NOMO-1 treated with dmso at 0.1 percent for 144 hours (cell line): ENCODE results near the gene ORC4.

ENCODE experiments used
- DNase-seq: peaks from one replicate; lab custom pipeline; 2025; ENCODE audit not compliant: unreplicated experiment; lab: John Stamatoyannopoulos, UW

Gene ORC4

DNA sequence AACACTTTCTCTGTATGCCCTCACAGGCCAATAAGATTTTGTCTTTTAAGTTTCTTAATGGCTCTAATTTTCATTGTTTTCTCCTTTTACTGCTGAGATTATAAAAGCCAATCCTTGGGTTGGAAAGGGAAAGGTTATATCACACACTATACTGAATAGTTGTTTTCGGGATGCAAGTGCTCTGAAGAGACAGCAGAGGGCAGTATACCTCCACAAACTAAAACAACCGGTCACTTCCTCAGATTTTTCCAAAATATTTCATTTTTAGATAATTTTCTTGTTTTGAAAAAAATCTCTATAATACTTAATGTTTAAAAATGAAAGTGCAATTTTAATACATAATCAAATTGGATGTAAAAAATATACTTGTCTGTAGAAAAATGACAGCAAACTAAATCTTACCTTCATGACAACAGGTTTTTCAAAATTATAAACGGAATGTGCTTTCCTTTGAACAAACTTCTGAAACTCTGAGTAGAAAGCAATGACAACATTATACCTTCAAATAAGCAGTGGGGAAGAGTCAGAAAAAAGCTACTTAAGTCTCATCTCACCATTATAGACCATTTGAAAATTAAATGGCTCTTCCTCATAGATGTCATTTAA is 82.7 kb downstream of the ORC4 start:
- DNase-seq, result no peak

- DNase-seq, result no peak
Measured at GRCh38 chr2:147934881-147935620, 85.5 kb downstream of the ORC4 start.

GRCh38 chr2:147933931-147934330 is 86.6 kb downstream of the ORC4 start:
- DNase-seq, result no peak

- DNase-seq, result no peak
Measured at GRCh38 chr2:147927053-147927588, 93.4 kb downstream of the ORC4 start.

- DNase-seq, result no peak
Measured at GRCh38 chr2:147925886-147926285, 94.7 kb downstream of the ORC4 start.

DNA sequence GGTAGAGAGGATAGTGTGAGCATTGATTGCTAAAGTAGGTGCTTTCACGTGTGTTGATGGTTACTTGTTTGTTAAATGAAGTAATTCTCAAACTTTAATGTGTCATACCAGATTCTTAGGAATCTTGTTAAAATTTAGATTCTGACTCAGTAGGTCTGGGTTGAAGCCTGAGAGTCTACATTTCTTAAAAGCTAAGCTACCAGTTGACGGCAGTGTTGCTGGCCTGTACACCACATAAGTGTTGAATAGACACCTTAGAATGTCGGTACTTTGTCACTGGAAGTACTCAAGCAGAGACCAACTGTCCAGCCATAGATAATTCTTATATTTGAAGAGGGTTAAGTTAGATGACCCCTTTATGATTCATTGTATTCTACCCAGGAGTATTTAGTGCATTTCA is 95.9 kb downstream of the ORC4 start:
- no peak for DNase-seq

DNA sequence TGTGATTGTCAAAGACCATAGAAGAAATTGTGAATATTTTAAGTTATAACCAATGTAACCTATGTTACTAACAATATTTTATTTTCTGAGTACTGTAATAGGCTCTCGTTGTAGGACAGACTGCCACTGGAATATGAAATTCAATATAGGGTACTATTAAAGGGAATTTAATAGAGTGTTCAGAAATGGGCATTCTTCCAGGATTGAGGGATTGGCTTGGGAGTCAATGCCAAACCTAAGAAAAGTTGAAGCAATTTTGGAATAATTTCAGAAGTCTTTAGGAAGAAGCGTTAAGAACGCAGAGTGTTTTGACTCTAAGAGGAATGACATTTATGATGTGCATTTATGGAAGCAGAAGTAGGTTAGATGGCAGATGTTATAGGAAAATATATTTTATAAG is 96.7 kb downstream of the ORC4 start:
- no peak for DNase-seq

- DNase-seq, result no peak
Measured at GRCh38 chr2:147917161-147917560, 103.4 kb downstream of the ORC4 start.

GRCh38 chr2:147916723-147917122 is 103.8 kb downstream of the ORC4 start:
- no peak for DNase-seq

DNA sequence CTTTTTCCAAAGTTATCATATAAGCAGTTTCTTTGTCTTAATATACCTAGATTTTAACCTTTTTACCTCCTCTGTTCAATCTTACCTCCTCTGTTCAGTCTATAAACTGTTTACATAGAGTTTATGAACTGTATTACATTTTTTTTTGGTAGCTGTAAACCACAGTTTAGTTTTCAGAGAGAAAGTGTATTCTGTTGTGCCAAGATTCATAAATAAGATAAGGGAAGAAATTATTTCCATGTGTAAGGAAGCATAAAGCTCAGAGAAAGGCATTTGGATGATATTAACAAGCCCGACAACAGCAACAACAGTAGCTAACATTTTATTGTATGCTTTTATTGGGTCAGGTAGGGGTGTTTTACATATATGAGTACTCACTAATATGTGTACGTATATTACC is 104.5 kb downstream of the ORC4 start:
- DNase-seq, result no peak

- no peak for DNase-seq
Measured at GRCh38 chr2:147913701-147914480, 106.6 kb downstream of the ORC4 start.

GRCh38 chr2:147910990-147911473 is 109.5 kb downstream of the ORC4 start:
- peak; percentile 7 for DNase-seq

DNA sequence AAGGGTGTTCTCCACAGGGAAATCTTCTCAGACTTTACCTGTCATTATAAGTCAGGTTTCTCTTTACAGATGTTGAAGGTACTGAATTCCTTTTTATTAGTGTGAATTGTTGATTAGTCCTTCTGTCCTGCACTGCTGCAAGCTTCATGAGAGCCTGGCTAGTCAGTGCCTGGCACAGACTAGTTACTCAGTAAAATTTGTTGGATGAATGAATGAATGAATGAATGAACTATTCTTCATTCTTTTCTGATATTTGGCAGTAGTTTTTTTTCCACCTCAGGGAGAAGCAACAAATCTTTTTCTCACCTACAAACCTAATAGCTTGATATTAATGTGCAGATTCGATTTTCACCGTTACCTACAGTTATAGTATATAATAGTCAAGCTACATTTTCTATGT is 111.4 kb downstream of the ORC4 start:
- DNase-seq, result no peak

DNA sequence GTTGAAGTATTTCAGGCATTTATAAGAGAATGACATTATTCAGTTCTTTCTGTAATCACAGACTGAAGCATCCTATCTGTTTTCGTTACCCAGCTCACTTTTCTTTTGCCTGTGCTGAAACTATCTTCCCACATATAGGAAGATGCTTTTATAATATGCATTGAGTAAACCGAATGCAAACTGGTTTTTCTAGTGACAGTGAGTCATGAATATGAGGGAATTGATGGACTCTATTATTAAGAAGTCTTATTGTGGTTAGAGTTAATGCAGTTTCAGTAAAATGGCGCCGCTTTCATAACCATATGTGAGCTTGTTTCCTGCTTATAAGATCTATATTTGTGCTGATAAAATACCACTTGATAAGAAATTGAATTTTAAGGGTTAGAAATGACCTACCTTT is 116.5 kb downstream of the ORC4 start:
- no peak for DNase-seq

- DNase-seq, result no peak
Measured at GRCh38 chr2:147888680-147889079, 131.9 kb downstream of the ORC4 start.

DNA sequence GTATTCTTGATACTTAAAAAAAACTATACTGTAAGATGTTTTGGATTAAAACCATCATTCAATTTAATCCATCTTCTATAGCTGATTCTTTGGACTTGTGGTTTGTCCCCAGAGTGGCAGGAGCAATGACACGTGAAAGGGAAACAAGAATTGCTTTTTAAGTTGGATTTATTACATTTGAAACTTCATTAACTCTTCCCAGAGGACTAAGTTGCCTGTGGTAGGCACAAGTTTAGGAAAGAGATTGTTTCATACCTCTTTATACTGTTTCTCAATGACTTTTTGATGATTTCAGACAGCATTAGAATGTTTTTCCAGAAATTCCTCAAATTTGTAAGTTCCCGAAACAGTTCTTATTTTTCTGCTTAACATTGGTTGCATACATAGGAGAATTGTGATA is 134.4 kb downstream of the ORC4 start:
- DNase-seq, result no peak

DNA sequence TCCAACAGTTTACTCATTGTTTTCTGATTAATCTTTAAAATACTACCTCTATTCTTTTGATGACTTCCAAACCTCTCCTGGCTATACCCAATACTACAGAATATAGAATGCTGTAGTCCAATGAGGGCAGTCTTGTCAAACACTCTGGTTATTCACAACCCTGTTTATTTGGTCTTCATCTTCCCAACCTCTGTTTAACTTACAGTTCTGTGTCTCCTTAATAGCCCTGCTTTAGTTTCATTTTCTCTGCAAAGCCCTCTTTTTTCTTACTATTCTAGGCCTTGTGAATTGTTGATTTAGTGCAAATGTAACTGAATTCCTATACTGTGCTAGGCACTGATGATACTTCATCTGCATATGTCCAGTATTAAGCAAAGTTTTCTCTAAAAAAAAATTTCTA is 135.7 kb downstream of the ORC4 start:
- no peak for DNase-seq

DNA sequence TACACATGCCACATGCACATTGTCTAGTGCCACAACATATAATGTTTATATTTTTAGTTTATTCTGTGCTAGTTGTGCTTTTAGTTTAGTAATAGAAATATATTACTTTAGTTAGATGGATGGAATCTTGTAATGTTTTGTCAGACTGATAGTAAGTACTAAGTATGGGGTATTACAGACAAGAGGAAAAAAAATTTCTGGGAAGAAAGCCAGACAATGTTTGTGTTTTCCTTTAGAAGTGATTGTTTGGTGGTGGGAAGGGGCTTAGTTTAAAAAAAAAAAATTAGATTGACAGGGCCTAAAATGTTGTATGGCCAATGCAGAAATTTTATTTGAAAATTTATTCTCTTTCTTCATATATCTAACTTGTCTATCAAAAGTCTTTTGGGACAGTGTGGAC is 137.9 kb downstream of the ORC4 start:
- no peak for DNase-seq
